ENCODE data around the gene HOXD11. TPM values are rescaled to one million over a fixed set of nuclear protein-coding genes. Genes with fewer than 3 reads are reported as not detected.

HOXD11 gene
- polyA plus RNA-seq, 4 donors, result 46.0 to 89.2 (median 64.9) TPM

DNA sequence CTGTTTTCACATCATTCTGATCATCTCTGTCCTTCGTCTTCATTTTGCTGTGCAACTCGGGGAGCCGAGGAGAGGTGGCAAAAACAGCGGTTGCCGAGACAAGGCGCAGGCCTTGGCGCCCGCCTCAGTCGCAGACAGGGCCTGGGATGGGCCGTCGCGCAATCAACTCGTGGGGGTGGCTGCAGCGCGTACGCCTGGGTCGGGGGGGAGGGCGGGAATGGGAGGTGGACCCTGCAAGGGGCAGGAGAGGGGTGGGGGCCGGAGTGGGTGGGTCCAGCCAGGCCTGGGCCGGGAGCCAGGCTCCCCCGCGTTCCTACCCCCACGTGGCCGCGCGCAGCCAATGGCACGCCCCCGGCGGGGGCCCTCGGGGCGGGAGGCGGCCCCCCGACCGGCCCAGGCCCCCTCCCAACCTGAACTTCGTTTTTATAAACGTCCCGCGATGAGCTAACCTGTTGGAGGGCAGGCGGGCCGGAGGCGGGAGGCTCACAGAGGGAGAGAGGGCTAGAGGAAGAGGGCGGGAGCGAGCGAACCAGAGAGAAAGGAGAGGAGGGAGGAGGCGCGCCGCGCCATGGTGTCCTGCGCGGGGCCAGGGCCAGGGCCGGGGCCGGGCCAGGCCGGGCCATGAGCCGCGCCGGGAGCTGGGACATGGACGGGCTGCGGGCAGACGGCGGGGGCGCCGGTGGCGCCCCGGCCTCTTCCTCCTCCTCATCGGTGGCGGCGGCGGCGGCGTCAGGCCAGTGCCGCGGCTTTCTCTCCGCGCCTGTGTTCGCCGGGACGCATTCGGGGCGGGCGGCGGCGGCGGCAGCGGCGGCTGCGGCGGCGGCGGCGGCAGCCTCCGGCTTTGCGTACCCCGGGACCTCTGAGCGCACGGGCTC is 14.6 kb upstream of the HOXD11 start, which contains the start of gene HOXD13:
HOXD13 (plus strand) TSS at position 452 of the 875 bp plus-strand sequence; CDS start at position 622, 170 bp downstream.
- no peak for DNase-seq (ENCODE audit: low read depth in 4 of 4, low spot score in 2 of 4)

DNA sequence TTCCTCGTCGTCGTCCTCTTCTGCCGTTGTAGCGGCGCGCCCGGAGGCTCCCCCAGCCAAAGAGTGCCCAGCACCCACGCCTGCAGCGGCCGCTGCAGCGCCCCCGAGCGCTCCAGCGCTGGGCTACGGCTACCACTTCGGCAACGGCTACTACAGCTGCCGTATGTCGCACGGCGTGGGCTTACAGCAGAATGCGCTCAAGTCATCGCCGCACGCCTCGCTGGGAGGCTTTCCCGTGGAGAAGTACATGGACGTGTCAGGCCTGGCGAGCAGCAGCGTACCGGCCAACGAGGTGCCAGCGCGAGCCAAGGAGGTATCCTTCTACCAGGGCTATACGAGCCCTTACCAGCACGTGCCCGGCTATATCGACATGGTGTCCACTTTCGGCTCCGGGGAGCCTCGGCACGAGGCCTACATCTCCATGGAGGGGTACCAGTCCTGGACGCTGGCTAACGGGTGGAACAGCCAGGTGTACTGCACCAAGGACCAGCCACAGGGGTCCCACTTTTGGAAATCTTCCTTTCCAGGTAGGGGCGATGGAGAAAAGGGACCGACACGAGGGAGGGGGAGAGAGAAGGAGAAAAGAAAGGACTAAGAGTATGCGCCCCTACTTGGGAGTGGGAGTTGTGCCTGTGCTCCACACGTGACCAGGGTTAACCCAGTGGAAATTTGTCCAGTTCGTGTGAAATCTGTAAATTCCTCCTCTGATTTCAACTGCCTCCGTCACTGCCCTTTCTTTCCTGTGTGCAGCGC is 13.8 kb upstream of the HOXD11 start:
- DNase-seq (ENCODE audit: low read depth in 4 of 4, low spot score in 2 of 4), result no peak

DNA sequence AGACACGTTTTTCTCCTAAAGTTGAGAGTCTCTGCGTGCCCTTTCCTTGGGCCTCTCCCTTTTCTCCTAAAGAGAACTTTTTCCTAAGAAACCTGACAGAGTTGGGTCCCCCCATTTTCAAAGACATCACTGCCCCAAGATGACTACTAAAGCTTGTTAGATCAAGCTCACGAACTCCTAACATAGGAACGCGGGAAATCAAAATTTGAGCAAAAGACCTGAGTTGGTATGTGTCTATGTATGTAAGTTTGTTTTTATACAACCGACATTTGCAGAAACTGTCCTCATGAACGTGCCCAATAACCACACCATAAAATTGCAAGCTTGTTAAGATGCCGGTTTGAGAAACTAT is 13.2 kb upstream of the HOXD11 start:
- DNase-seq (ENCODE audit: low read depth in 4 of 4, low spot score in 2 of 4), result no peak

DNA sequence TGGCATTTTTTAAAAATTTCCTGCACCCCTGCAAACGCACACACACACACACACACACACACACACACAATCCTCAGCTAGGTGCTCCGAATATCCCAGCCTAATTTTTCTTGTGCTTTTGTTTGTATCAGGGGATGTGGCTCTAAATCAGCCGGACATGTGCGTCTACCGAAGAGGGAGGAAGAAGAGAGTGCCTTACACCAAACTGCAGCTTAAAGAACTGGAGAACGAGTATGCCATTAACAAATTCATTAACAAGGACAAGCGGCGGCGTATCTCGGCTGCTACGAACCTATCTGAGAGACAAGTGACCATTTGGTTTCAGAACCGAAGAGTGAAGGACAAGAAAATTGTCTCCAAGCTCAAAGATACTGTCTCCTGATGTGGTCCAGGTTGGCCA is 12.7 kb upstream of the HOXD11 start:
- no peak for DNase-seq (ENCODE audit: low read depth in 4 of 4, low spot score in 2 of 4)

DNA sequence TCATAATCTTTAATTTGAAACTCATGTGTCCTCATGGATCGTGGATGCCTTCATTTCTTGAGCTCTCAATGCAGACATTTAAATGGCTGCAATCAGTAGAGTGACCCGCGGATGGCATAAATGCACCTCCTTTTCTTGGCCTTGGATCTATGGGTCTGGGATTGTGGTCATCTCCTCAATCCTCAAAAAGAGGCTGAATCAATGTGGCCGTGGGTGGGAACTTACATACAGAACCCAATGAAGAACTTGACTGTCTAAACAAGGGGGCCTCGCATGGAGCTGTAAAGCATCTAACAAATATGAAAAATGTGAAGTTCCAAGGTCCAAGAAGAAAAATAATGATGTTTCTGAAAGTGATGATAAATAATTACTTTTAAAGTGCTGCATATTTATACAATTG is 11.7 kb upstream of the HOXD11 start:
- DNase-seq (ENCODE audit: low read depth in 4 of 4, low spot score in 2 of 4), result no peak

DNA sequence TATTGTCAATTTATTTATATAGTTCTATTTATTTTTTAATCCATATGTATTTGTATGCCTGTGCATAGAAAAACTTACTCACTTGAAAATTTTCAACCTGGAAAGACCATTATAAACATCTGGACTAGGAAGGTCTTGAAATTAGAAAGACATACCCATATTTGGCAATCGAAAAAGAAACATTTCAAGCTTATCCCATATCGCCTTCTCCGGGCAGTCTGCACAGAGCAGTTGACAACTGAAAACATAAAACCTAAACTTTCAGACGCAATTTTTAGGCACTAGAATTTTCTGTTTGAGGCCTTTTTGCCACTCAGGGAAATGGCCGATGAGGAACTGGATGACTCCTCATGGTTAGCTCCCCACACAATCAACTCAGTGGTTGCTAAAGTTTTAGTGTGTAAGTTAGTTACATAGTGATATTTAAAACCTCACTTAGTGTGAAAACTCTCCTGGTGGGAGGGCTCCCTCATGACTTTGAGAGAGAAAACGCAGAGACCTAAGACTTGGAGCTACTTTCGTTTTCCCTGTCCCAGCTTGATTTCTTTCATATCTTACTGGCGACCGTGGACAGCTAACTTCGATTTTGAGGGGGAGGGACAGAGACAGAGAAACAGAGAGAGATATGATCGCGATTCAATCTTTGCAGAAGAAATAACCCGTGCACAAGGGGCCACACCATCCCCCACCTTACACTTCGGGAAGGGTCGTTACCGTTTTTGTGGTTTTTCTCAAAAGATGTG is 10.7 kb upstream of the HOXD11 start:
- no peak for DNase-seq (ENCODE audit: low read depth in 4 of 4, low spot score in 2 of 4)

DNA sequence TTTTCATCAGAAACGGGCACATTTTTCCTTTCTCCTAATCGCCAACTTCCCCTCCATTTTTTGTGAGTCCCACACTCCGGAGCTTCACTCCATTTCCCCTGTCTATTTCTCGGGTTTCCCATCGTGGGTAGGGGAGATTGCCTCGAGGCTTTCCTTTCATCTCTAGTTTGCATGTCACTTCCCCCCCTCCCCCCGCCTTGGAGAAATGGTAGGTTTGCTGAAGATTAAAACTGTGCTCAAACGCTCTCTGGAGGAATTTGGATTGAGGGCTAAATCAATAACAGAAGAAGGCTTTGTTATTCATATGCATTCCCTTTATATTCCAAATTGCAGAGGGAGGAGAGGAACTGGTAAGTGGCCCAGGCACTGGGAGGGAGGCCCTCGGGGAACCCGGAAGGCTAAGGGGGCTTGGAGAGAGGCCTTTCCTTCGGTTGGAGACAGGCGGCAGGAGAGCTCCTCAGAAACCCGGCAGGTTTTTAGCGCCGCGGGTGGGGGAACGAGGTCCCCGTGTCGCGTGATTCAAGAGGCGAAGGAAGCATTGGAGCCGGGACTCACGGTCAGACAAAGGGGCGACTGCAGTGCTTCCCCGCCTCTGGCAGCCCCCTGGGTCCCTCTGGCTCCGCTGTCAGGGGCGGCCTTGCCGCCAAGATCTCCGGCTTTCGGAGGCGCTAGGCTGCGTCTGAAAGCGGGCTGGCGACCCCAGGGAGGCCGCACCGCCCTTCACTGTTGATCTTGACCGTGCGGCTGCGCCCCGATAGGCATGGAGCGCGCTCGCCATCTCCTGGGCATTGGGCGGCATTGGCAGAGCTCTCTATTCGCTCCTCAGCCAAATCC is 9.9 kb upstream of the HOXD11 start:
- no peak for DNase-seq (ENCODE audit: low read depth in 4 of 4, low spot score in 2 of 4)

DNA sequence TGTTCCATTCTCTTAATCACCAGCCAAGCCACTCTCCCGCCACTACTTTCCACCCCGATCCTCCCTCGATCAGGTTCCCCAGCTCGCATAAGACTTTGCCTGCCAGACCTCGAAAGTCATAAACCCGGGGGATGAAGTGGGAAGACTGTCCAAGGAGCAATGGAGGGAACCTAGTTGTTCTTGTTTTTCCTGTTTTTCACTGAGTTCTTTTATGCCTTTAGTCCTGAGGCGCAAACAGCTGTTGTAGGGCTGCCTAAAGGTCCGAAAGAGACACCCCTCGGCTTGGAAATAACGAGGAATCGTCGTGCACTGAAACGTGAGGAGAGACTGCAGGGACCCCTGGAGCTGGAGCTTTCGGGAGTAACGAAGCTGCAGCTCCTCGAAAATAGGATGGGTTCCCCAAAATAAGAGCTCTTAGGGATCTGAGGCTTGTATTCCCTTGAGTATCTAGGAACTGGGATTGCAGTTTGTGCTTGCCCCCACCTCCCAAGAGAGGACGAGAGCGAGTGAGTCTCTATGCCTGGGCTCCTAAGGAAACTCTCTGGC is 9.2 kb upstream of the HOXD11 start:
- no peak for DNase-seq (ENCODE audit: low read depth in 4 of 4, low spot score in 2 of 4)

DNA sequence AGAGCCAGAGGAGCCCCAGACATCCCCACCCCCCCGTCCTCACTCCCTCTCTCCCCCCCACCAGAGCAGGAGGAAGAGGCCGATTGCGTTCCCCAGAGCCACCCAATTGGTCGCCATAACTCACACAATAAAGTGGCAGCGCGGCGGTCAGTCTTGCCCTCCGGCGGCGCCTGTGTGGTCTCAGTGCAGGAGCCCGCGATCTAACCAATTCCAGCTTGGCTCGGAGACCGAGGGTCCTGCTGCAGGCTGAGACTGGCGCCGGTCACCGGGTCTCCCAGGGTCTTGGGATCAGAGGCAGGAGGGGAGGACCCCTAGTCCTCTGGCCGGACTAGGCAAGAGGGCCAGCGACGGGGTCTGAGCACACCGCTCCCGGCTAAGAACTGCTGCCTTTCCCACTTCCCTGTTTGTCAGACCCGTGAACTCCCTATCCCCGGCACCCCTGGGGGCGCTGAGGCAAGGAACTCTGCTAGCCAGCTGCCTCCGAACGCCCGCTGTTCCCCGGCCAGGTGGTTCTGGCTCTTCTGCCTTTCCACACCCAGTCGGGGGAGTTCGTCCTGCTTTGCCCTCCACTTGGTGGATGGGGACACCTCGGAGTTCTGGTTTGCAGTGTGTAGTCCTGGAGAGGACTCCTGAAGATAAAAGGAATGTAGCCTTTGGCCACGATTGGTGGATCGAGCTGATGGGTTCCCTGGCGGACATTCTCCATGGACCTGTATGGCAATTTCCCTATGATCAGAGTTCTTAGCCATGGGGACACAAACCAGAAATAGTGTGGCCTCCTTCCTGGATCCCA is 8.5 kb upstream of the HOXD11 start:
- no peak for DNase-seq (ENCODE audit: low read depth in 4 of 4, low spot score in 2 of 4)

DNA sequence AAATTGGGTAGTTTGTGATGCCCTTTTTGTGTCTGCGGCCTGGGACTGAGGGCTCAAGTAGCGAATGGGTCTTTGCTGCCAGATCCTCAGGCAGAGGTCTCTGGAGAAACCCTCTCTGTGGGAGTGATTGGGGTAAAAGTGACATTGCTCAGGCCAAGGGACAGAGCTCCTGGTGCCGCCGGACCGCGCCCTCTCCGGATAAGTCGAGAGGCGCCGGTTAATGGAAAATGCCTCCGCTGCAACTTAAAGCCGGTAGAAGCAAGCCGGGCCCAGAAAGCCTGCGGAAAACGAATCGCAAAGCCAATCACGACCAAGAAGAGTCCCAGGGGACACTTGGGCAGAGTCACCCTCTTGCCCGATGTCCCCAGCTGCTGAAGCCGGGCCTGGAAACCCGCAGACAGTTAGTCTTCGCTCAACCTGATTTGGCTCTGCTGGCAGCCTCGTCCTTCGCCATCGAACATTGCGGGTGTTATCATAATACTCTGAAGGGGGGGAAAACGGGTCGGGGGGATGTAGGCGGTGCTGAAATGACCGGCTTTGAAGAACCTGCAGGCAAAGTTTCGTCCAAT is 7.8 kb upstream of the HOXD11 start:
- no peak for DNase-seq (ENCODE audit: low read depth in 4 of 4, low spot score in 2 of 4)

DNA sequence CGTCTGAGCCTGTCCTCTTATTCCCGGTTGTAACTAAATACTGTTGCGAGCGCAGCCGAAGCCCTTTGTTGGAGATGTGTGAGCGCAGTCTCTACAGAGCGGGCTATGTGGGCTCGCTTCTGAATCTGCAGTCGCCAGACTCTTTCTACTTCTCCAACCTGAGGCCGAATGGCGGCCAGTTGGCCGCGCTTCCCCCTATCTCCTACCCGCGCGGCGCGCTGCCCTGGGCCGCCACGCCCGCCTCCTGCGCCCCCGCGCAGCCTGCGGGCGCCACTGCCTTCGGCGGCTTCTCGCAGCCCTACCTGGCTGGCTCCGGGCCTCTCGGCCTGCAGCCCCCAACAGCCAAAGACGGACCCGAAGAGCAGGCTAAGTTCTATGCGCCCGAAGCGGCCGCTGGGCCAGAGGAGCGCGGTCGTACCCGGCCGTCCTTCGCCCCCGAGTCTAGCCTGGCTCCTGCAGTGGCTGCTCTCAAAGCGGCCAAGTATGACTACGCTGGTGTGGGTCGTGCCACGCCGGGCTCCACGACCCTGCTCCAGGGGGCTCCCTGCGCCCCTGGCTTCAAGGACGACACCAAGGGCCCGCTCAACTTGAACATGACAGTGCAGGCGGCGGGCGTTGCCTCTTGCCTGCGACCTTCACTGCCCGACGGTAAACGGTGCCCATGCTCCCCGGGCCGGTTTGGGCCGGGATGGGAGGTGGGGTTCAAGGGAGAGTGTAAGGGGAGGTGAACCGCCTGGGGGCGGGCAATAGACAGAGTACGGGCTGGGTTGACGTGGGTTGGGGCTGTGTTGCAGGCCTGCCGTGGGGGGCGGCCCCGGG is 7.1 kb upstream of the HOXD11 start, which contains the start of gene HOXD12:
HOXD12 (plus strand) TSS at position 68 of the 819 bp plus-strand sequence; CDS start at position 75, 7 bp downstream.
- DNase-seq (ENCODE audit: low read depth in 4 of 4, low spot score in 2 of 4), result no peak

DNA sequence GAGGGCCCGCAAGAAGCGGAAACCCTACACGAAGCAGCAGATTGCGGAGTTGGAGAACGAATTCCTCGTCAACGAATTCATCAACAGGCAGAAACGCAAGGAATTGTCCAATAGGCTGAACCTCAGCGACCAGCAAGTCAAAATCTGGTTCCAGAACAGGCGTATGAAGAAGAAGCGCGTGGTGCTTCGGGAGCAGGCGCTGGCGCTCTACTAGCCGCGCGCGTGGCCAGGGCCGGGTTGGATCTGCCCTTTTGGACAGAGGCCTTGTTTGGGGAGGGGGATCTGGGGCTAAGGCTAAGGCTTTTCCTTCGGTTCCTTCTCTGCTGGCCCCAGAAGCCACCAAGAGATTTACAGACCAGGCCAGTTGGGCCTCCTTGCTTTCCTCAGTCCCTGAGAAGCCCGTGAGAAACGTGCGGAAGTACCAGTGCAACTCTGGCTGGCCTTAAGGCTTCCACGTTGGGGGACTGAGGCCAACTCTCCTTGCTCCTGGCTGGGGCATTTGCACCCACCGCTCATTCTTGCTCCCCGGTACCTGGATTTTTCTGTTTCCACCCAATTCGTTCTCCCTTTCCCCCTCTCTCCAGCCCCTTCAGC is 6.4 kb upstream of the HOXD11 start:
- no peak for DNase-seq (ENCODE audit: low read depth in 4 of 4, low spot score in 2 of 4)

DNA sequence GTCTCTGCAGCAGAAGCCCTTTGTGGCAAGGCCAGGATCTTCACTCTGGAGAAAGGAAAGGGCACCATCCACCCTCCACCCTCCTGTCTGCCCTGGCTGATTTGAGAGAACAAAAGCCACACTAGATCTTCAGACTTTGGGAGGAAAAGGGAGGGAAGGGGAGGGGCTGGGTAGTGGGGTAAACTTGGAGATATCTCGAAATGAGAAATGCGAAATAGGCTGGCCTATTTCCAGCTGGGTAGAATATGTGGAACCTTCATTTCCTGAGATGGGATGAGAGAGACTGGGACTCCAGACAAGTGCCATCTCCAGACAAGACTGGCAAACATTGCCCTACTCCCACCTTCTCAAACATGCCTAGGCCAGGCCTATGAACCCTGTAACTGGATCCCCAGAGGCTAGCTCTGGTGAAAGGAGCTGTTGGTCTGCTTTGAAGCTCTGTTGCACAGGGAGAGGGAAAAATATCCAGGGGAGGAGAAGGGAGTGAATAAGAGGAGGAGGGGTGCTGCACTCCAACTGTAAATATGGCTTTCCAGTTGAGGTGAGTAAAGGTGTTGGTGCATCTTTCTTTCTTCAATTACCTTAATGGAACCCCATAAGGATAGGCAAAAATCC is 5.8 kb upstream of the HOXD11 start:
- DNase-seq (ENCODE audit: low read depth in 4 of 4, low spot score in 2 of 4), result no peak

DNA sequence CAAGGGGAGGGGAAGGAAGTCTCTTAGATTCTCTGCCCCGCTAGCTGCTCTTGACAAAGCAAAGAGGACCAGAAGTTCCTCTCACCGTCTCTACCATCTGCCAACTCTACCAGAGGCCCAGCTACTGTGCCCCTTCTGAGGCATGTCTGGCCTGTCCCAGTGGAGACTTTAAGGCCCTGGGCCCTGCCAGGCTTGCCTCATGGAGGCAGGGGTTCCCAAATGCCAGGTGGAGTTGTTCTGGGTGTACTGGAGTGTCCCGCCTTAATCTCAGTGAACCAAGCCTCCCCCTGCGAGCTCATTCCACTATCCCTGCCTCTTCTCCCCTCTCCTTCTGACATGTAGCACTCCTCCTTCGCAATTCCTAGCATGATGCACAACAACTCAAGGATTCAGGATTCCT is 5.2 kb upstream of the HOXD11 start:
- no peak for DNase-seq (ENCODE audit: low read depth in 4 of 4, low spot score in 2 of 4)

DNA sequence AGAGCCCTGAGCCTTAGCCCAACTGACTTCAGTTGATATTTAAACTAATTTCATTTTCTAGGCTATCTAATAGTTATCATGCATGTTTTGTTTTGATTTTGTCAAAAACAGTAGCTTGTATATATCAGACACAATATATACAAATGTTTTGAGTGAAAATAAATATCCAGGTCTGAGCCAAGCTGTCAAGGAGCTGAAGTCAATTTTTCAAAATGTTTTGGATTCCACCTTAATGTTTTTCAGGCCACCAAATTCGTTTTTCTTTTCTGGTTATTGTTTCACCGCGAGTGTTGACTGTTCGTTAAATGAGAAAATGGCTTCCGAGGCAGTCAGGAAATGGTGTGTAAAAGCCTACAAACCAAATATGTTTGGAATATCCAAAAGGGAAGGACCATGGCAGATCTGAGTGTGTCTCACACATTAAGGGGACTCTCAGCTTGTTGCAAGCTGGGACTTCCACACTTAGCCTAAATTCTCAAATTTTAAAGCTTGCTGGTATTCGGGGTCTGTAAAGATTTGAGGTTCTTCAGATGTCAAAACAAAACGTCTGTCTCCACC is 4.7 kb upstream of the HOXD11 start:
- no peak for DNase-seq (ENCODE audit: low read depth in 4 of 4, low spot score in 2 of 4)

DNA sequence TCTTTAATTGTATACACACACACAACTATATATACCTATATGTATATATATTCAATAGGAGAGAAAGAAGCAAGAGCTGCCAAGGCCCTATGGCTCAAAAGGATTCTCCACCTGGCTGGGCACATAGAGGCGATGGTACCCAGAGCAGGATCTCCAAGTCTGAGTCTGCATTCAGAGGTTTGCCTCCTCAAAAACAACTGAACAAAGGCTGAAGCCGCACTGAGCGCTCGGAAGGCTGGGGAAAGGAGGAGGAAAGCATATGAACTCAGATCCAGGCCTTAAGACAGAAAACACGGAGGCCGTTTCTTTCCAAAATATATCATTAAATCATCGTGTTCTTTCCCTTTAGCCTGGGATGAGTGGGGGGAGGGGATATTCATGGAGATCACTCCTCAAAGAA is 3.9 kb upstream of the HOXD11 start:
- DNase-seq (ENCODE audit: low read depth in 4 of 4, low spot score in 2 of 4), result no peak
